ENCODE measurements around the gene TC2N.

- no peak for TF ChIP-seq CTCF (conservative IDR thresholded peaks at IDR 0.05; ENCODE audit: low read depth in 2 of 2)
- no peak for TF ChIP-seq EZH2 (IDR thresholded peaks at IDR 0.05; ENCODE audit: low read depth, unreplicated experiment)
- no peak for TF ChIP-seq STAT1 (IDR thresholded peaks at IDR 0.05; ENCODE audit: unreplicated experiment)
- no peak for TF ChIP-seq REST (IDR thresholded peaks at IDR 0.05; ENCODE audit: unreplicated experiment)
- TF ChIP-seq EZH2phosphoT487 (IDR thresholded peaks at IDR 0.05; ENCODE audit: unreplicated experiment), result no peak
- TF ChIP-seq JUNB (IDR thresholded peaks at IDR 0.05; ENCODE audit: unreplicated experiment), result no peak
- TF ChIP-seq POLR2AphosphoS5 (IDR thresholded peaks at IDR 0.05; ENCODE audit: low read depth), result no peak
- TF ChIP-seq NANOG (IDR thresholded peaks at IDR 0.05; ENCODE audit: borderline replicate concordance), result no peak
- TF ChIP-seq CREB1 (CRISPR knock-in tag; IDR thresholded peaks at IDR 0.05; ENCODE audit: low read depth), result no peak
- no peak for TF ChIP-seq ZNF114 (CRISPR knock-in tag; IDR thresholded peaks at IDR 0.05)
Observed at GRCh38 chr14:91899806-91900205, 32.5 kb upstream of the TC2N start.

Measured in GM23338 (cell line).